GM19467 (cell line): Measurements from ENCODE around the gene FAM9C.
"Not testable (repeated sequence)": the region's sequence is repeated elsewhere in the genome, so short reads cannot be mapped to it uniquely, and the experiment has no call there.

Experiments used
- ATAC-seq: cut with Tn5 transposase; IDR thresholded peaks from one replicate; pipeline ENCODE4 v1.9.1; 2021; ENCODE audit warnings: mild to moderate bottlenecking, moderate library complexity; ENCODE audit not compliant: unreplicated experiment

The FAM9C gene

DNA sequence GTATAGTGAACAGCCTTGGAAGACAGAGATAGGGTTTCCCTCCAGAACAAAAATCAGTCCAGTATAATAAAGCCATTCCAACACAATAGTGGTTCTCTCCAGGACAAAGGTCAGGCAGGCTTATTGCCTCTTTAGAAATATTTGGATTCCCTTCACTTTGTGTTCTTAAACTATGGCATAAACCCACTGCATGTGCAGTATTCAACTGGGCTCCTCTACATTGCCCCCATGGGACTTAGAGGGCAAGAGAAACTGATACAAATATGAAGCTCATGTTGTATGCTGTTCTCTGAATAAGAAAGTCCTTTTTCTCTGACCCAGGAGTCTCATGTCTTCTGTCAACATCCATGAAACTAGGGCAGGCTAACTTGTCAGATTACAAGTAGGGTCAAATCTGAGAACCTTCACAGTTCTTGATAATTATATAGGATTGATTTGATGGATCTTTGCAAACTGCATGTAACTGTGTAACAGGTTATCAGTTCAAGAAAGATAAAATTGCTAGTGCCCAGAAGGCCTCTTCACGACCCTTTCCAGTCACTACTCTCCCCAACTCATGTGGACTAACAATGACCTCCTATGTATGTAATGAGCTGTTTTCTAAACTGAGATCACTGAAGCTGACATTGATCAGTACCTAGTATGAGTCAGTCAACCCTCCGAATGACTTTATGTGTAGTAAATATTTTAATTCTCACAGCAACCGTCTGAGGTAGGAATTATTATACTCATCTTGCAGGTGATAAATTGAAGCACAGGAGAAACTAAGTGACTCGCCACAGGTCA lies 31.9 kb upstream of the FAM9C start:
- peak; percentile 36 for ATAC-seq

DNA sequence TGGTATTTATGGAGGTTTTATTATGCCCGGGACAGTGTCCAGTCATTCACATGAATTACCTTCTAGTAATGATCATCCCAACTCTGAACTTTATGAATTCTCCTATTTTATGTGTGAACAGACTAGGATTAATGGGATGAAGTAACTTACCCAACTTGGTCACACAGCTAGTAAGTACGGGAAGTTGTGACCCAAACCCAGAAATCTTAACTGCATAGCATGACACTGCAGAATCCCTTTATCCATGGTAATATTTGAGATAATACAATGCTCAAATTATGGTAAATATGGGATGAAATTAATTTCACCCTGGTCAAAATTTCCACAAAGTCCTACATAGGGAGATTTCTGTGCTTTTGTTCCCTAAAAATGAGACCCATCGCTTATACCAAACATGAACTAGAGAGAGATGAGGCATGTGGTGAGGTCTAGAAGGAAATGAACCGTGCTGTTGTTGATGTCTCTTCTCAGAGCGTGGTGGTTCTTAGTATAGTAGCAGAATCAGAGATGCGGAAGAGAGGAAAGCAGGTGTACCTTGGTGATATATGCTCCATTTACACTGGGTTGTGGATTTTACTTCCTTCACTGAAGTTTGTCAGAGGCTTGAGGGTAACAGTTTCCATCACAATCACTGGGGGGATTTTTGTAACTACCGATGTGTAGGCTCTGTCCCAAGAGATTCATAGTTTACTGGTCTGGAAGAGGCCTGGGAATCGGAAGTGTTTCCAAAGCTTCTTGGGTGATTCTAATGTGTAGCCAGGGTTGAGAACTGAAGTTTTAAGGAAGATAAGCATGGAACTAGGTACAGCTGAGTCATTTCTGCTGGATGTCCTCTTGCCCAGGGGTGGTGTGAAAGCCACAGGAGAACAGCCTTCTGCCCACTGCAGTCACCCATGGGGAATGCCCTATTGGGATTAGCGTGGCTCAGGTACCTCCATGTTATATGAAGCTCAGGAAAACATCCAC lies 30.2 kb upstream of the FAM9C start:
- peak; percentile 79 for ATAC-seq

- ATAC-seq, result no peak
These were observed 25.5 kb upstream of the FAM9C start for GRCh38 chrX:13069771-13070416.

GRCh38 chrX:13068651-13069050 lies 24.2 kb upstream of the FAM9C start:
- ATAC-seq, result no peak

- no peak for ATAC-seq
These were observed 23.4 kb upstream of the FAM9C start for GRCh38 chrX:13067773-13068172.

DNA sequence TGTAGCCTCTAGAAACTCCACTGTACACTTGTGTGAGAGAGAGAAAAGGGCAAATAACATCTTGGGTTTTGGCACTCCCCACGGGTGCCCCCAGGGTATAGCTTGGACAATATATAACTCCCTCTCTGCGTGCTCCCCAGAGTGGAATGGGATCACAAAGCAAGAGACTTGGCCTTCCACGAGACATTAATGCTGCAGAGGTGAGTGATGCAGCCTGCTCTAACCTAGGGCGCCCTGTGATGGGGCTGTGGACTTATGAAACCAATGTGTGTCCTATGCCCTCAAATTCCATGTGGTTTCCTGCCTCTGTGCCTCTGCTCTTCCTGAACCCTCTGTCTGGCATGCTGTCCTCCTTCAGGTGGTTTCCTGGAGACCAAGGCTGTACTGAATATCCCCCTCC lies 22.0 kb upstream of the FAM9C start:
- ATAC-seq, result no peak

- no peak for ATAC-seq
These were observed 20.3 kb upstream of the FAM9C start for GRCh38 chrX:13064599-13065143.

- not testable (repeated sequence) for ATAC-seq
These were observed 18.7 kb upstream of the FAM9C start for GRCh38 chrX:13063124-13063523.

GRCh38 chrX:13062331-13062730 lies 17.9 kb upstream of the FAM9C start:
- not testable (repeated sequence) for ATAC-seq

GRCh38 chrX:13061215-13061708 lies 16.8 kb upstream of the FAM9C start:
- not testable (repeated sequence) for ATAC-seq

DNA sequence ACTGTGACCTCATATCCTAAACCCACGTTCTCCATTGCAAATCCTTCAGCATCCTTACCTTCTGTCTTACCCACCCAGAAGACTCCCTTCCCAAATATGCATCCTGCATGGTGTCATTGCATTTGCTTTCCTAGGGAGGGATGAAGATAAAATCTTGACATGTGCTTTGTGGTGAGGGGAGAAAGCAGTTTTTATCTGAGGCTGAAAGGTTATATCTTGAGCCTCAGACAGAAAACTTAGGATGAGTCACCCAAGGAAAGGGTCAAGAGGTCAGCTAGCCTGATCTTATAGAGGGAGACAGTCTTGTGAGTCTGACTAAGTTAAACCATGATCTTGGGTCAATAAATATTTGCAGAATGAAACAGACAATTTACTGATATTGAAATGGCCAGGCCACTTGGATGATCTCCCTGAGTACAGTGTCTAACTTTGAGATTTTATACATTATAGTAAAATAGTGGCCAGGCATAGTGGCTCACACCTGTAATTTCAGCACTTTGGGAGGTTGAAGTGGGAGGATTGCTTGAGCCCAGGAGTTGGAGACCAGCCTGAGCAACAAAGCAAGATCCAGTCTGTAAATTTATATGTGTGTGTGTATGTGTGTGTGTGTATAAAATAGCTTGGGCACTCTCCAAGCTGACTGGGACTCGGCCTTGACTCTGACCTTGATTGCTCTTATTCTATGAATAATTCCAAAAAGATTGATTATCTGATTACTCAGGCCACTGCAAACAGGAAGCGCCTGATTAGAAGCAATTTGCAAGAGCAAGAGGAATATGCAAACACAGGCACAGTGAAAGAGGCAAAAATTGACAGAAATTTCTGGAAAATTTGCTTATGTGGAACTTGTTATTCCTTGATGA lies 15.4 kb upstream of the FAM9C start:
- no peak for ATAC-seq

GRCh38 chrX:13055486-13055885 lies 11.1 kb upstream of the FAM9C start:
- ATAC-seq, result no peak

DNA sequence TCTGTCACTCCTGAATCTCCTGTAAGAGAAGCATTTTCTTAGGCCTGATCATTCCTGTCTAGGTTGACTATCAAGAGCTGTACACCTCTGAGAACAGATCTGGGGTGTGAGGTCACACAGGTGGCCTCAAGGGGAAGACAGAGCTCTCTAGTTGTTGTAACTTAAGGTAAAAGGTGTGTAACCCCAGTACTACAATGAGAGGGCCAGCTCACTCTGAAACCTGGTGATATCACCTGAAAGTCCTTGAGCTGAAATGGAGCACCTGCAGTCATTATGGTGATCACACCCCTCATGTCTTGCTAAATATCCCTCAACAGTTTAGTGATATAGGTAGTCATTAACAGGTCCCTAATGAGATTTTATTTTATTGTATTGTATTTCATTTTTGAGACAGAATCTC lies 8.8 kb upstream of the FAM9C start:
- no peak for ATAC-seq

- peak; percentile 52 for ATAC-seq
These were observed 7.2 kb upstream of the FAM9C start for GRCh38 chrX:13051529-13052172.

GRCh38 chrX:13051167-13051528 lies 6.7 kb upstream of the FAM9C start:
- ATAC-seq, result no peak

DNA sequence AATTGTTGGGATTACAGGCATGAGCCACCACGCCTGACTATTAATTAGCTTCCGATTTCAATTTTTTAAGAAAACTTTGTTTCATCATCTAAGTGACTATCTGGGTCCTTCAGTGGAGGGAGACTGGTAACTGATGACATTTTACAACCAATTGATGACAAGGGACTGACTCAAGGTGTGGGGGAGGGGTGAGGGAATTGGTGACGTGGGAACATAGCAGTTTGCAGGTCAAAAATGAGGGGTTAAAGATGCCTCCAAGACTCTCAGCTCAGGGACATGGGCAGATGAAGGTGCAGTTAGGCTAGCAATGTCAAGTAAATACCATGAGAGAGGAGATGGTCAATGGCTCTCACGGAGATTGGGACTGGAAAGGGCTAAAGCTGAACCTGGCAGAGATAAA lies 5.7 kb upstream of the FAM9C start:
- ATAC-seq, result no peak

GRCh38 chrX:13048280-13048679 lies 3.9 kb upstream of the FAM9C start:
- ATAC-seq, result no peak

- ATAC-seq, result no peak
These were observed 3.3 kb upstream of the FAM9C start for GRCh38 chrX:13047759-13048158.

- no peak for ATAC-seq
These were observed 1.9 kb upstream of the FAM9C start for GRCh38 chrX:13046141-13046855.
